Activated B cell treated with CpG ODN at 0.5 μM for 24 hours (primary cell): Measurements from ENCODE around the gene STYXL2. TPM values are rescaled to one million over a fixed set of nuclear protein-coding genes. Genes with fewer than 3 reads are reported as not detected.

Experiments used
- ATAC-seq: fragments of 200-7000 bp; cut with Tn5 transposase; one replicate; pipeline ENCODE4 v1.10.0; 2021; ENCODE audit warnings: low read depth, mild to moderate bottlenecking, moderate library complexity
- CTCF ChIA-PET: fragments of 350-600 bp; sonication (Branson Sonifier 250); formaldehyde crosslinking; loops from one replicate; lab custom pipeline; 2021; ENCODE audit warnings: antibody characterized with exemption; lab: Charles Lee
- POLR2A ChIA-PET: fragments of 350-600 bp; sonication (Branson Sonifier 250); formaldehyde crosslinking; loops from one replicate; lab custom pipeline; 2021; ENCODE audit warnings: antibody characterized with exemption; lab: Charles Lee
- DNase-seq: peaks from one replicate; pipeline ENCODE4 v3.0.0; 2022
- H3K27ac Mint-ChIP-seq: one replicate; pipeline ENCODE4 v1.8.0; 2020; ENCODE audit warnings: mixed read lengths
- H3K27me3 Mint-ChIP-seq: one replicate; pipeline ENCODE4 v1.8.0; 2021; ENCODE audit warnings: mixed read lengths
- H3K36me3 Mint-ChIP-seq: one replicate; pipeline ENCODE4 v1.8.0; 2021; ENCODE audit warnings: low read depth, mixed read lengths
- H3K4me1 Mint-ChIP-seq: one replicate; pipeline ENCODE4 v1.8.0; 2021; ENCODE audit warnings: mixed read lengths
- H3K4me3 Mint-ChIP-seq: one replicate; pipeline ENCODE4 v1.8.0; 2020; ENCODE audit warnings: mild to moderate bottlenecking, mixed read lengths
- H3K9me3 Mint-ChIP-seq: one replicate; pipeline ENCODE4 v1.8.0; 2020; ENCODE audit warnings: mixed read lengths
- CTCF ChIP-seq: fragments of 200-600 bp; IDR thresholded peaks from one replicate; pipeline ENCODE4 v1.8.0; 2022; ENCODE audit warnings: antibody characterized with exemption, mild to moderate bottlenecking
- intact Hi-C: fragments of 100-400 bp; cut with micrococcal nuclease; formaldehyde crosslinking; loops from one replicate; pipeline ENCODE4 v1.15.1; 2024
- total RNA-seq: library from RNA; stranded (reverse); gene quantifications from 2 replicates; pipeline ENCODE4 v1.2.3, GENCODE V29; 2022

STYXL2 gene
- total RNA-seq, 1 donor from 2014 or later = not detected

GRCh38 chr1:167127661-167128060 is 33.8 kb downstream of the STYXL2 start:
- intact Hi-C loops = no loop called here
- DNase-seq (no peak), ATAC-seq (no peak)
- TF ChIP-seq CTCF = no peak
- peaks cover 26% of the 10 kb centered on the region for H3K27me3 Mint-ChIP-seq
- H3K27ac Mint-ChIP-seq = no peak overlapping the region
- H3K36me3 Mint-ChIP-seq = no peaks in the 10 kb centered on the region
- peaks cover under 1% of the 10 kb centered on the region for H3K4me1 Mint-ChIP-seq
- ChIA-PET CTCF (no interaction called here), POLR2A (interaction anchor here (0.6 kb wide), 1 partner anchor 97 kb away, joined by 7 read pairs; no protein-coding TSS in a partner anchor)
- no peak overlapping the region for H3K4me3 Mint-ChIP-seq
- H3K9me3 Mint-ChIP-seq = no peaks in the 10 kb centered on the region

- no peak for TF ChIP-seq CTCF
- H3K27ac Mint-ChIP-seq = no peak overlapping the region
- POLR2A ChIA-PET = no interaction called here
Observed at GRCh38 chr1:167128261-167129227, 34.7 kb downstream of the STYXL2 start.

GRCh38 chr1:167130829-167131510 is 37.1 kb downstream of the STYXL2 start:
- Mint-ChIP-seq H3K36me3 (no peaks in the 10 kb centered on the region), H3K27me3 (peaks cover 22% of the 10 kb centered on the region), H3K9me3 (no peaks in the 10 kb centered on the region), H3K4me1 (peaks cover 6% of the 10 kb centered on the region), H3K27ac (no peak overlapping the region), H3K4me3 (no peak overlapping the region)
- ATAC-seq (no peak), DNase-seq (no peak)
- intact Hi-C loops = no loop called here
- CTCF ChIA-PET = interaction anchor here (1.8 kb wide), 1 partner anchor 64 kb away, joined by 4 read pairs; no protein-coding TSS in a partner anchor
- TF ChIP-seq CTCF = no peak
- POLR2A ChIA-PET = no interaction called here

More at GRCh38 chr1:167128261-167129227, 34.7 kb downstream of the STYXL2 start:
- Mint-ChIP-seq H3K27me3 (peaks cover 26% of the 10 kb centered on the region), H3K9me3 (no peaks in the 10 kb centered on the region), H3K4me1 (peaks cover 6% of the 10 kb centered on the region), H3K4me3 (no peak overlapping the region), H3K36me3 (no peaks in the 10 kb centered on the region)
- intact Hi-C loops = no loop called here
- no peak for DNase-seq
- CTCF ChIA-PET = interaction anchor here (0.7 kb wide), 1 partner anchor 37 kb away, joined by 3 read pairs; no protein-coding TSS in a partner anchor
- no peak for ATAC-seq

GRCh38 chr1:167132301-167133010 is 38.6 kb downstream of the STYXL2 start:
- peaks cover 17% of the 10 kb centered on the region for H3K27me3 Mint-ChIP-seq
- intact Hi-C loops = no loop called here
- H3K4me3 Mint-ChIP-seq = no peak overlapping the region
- CTCF ChIA-PET = interaction anchor here (1.0 kb wide), 1 partner anchor 88 kb away, joined by 3 read pairs; the partner anchor contains the start of gene POU2F1
- H3K27ac Mint-ChIP-seq = no peak overlapping the region
- POLR2A ChIA-PET = no interaction called here
- DNase-seq (no peak), ATAC-seq (no peak)
- peaks cover 6% of the 10 kb centered on the region for H3K4me1 Mint-ChIP-seq
- no peaks in the 10 kb centered on the region for H3K36me3 Mint-ChIP-seq
- no peak for TF ChIP-seq CTCF
- no peaks in the 10 kb centered on the region for H3K9me3 Mint-ChIP-seq
